ENCODE results near the gene PDLIM4. TPM values are rescaled to one million over a fixed set of nuclear protein-coding genes. Genes with fewer than 3 reads are reported as not detected.

PDLIM4 gene
- 49.3 and 72.6 TPM in 2 replicates for total RNA-seq

GRCh38 chr5:132257131-132258101 lies at the start of gene PDLIM4:
Gene PDLIM4, plus strand, starts transcription at chr5:132257696. Its CDS starts 39 bp downstream, at chr5:132257735.

GRCh38 chr5:132227485-132228240 lies 29.8 kb upstream of the PDLIM4 start, which contains the start of gene P4HA2:
Gene P4HA2, minus strand, starts transcription at chr5:132227853. Its CDS starts 9,227 bp downstream, at chr5:132218626.

GRCh38 chr5:132293992-132294727 lies 36.7 kb downstream of the PDLIM4 start, which contains the start of gene SLC22A4:
Gene SLC22A4, plus strand, starts transcription at chr5:132294394. Its CDS starts 223 bp downstream, at chr5:132294617.

Other genes with a start within 250 kb of the PDLIM4 start
- gene ACSL6, start 246.0 kb upstream of the PDLIM4 start, total RNA-seq, result under 0.01 and 0.17 TPM in 2 replicates
- not detected in 2 replicates for gene IL3, start 197.0 kb upstream of the PDLIM4 start, total RNA-seq
- gene CSF2, start 183.9 kb upstream of the PDLIM4 start, total RNA-seq, result not detected in 2 replicates
- 199 and 465 TPM in 2 replicates for gene P4HA2, start 29.8 kb upstream of the PDLIM4 start, total RNA-seq
- 1.2 and 4.4 TPM in 2 replicates for gene SLC22A4, start 36.7 kb downstream of the PDLIM4 start, total RNA-seq
- gene SLC22A5, start 112.0 kb downstream of the PDLIM4 start, total RNA-seq, result 5.9 and 6.0 TPM in 2 replicates
- 11.3 and 21.2 TPM in 2 replicates for gene IRF1, start 233.1 kb downstream of the PDLIM4 start, total RNA-seq